ENCODE measurements around the gene CEPT1.

Gene CEPT1

GRCh38 chr1:111227851-111228747, 88.1 kb downstream of the CEPT1 start:
- DNase-seq (ENCODE audit: low spot score): no peak

DNA sequence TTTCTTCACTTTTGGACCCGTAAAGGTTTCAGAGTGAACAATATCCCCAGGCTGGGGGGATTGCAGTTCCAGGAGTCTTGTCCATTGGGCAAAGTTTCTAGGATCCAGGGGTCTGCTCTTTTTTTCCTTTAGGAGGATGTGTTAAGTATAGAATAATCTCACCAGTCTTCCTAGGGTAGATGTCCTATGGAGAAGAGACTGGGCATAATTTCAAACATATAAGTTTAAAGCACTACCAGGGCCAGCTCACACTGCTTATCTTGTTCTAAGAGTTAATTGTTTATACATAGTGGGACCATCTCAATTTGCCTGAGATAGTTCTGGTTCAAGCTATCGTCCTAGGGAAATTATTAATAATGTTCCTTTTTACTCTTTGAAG, 88.7 kb downstream of the CEPT1 start:
- DNase-seq (ENCODE audit: low spot score): no peak

DNA sequence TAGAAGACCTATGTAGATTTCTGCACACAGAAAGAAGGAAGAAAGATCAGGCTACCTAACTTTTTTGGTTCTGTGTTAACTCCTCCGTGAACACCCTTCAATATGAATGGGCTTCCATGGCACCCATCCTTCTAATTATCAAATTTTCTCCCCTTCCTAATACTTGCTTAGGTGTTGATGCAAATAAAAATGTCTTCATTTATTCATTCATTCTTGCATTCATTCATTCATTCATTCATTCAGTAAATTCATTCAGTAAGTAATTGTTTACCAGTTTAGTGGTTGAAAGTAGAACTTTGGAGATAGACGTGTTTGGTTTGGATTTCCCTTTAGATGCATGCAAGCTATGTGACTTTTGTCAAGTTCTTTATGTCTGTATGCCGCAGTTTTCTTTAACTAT, 92.1 kb downstream of the CEPT1 start:
- no peak for DNase-seq (ENCODE audit: low spot score)

- no peak for DNase-seq (ENCODE audit: low spot score)
These were observed 94.2 kb downstream of the CEPT1 start for GRCh38 chr1:111234258-111234657.
